HepG2 (cell line): Measurements from ENCODE around the gene TOM1L2. TPM values are rescaled to one million over a fixed set of nuclear protein-coding genes. Genes with fewer than 3 reads are reported as not detected.

ENCODE experiments used
- ZFP37 ChIP-seq: sonication (generic); formaldehyde crosslinking; IDR thresholded peaks from 2 replicates; pipeline ENCODE4 v1.4.0; 2020; ENCODE audit warnings: missing genetic modification reagents, borderline replicate concordance
- ZNF687 ChIP-seq: sonication (generic); formaldehyde crosslinking; IDR thresholded peaks from 2 replicates; pipeline ENCODE4 v1.5.1; 2020; ENCODE audit warnings: mild to moderate bottlenecking, missing genetic modification reagents, moderate library complexity
- polyA plus RNA-seq, 8 experiments: library from polyadenylated mRNA; depleted of rRNA in 3 of 8; stranded (reverse) in 7 of 8; unstranded in 1 of 8; fragments of >200 nt; fragmentation: Illumina TruSeq in 4 of 8; extraction: Trizol in 4 of 8; gene quantifications; 2 replicates each; pipeline versions ENCODE4 v1.2.1 to v1.2.3, GENCODE V29; 2011 to 2016; ENCODE audit warnings: low read depth in 4 of 8, missing spikeins in 1 of 8, mixed read lengths in 1 of 8; ENCODE audit not compliant: insufficient read depth in 1 of 8
- total RNA-seq, 5 experiments: library from RNA; depleted of rRNA; stranded (reverse); fragments of >200 nt; fragmentation: Illumina TruSeq; extraction: Trizol; gene quantifications; 2 replicates each; pipeline ENCODE4 v1.2.3, GENCODE V29; 2016; ENCODE audit warnings: low read depth in 1 of 5
- TF ChIP-seq, protein P1 (sequence below): sonication (generic); formaldehyde crosslinking; IDR thresholded peaks from 2 replicates; pipeline ENCODE4 v1.4.0; 2020; ENCODE audit warnings: missing genetic modification reagents
- TF ChIP-seq, protein P2 (sequence below): sonication (generic); formaldehyde crosslinking; IDR thresholded peaks from 2 replicates; pipeline ENCODE4 v1.8.0; 2022; ENCODE audit warnings: mild to moderate bottlenecking, missing genetic modification reagents, moderate library complexity

Gene TOM1L2
- total and polyA plus RNA-seq, 2 of the 13 experiments (the other 11 are each of a cell fraction or from before 2014, with no cell fraction given): 4.7 to 7.4 TPM

DNA sequence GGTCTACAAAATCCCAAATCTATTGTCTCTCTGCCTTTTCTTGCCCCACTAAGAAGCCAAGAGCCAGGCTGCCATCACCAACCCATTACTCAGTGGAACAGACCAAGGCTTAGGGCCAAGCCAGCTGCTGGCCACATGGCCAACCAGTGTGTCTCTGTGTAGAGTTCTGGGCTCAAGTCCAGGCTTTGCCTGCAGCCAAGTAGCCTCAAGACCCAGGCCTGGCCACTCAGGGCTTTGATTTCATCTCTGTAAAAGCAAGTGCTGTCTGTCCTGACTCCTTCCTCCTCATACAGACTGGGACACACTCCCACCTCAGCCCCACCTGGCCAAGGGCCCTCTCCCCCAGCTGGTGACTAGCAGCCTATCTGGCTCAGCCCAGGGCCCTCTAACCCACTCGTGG, 150.0 kb downstream of the TOM1L2 start (continued):
- TF ChIP-seq, protein P1, sequence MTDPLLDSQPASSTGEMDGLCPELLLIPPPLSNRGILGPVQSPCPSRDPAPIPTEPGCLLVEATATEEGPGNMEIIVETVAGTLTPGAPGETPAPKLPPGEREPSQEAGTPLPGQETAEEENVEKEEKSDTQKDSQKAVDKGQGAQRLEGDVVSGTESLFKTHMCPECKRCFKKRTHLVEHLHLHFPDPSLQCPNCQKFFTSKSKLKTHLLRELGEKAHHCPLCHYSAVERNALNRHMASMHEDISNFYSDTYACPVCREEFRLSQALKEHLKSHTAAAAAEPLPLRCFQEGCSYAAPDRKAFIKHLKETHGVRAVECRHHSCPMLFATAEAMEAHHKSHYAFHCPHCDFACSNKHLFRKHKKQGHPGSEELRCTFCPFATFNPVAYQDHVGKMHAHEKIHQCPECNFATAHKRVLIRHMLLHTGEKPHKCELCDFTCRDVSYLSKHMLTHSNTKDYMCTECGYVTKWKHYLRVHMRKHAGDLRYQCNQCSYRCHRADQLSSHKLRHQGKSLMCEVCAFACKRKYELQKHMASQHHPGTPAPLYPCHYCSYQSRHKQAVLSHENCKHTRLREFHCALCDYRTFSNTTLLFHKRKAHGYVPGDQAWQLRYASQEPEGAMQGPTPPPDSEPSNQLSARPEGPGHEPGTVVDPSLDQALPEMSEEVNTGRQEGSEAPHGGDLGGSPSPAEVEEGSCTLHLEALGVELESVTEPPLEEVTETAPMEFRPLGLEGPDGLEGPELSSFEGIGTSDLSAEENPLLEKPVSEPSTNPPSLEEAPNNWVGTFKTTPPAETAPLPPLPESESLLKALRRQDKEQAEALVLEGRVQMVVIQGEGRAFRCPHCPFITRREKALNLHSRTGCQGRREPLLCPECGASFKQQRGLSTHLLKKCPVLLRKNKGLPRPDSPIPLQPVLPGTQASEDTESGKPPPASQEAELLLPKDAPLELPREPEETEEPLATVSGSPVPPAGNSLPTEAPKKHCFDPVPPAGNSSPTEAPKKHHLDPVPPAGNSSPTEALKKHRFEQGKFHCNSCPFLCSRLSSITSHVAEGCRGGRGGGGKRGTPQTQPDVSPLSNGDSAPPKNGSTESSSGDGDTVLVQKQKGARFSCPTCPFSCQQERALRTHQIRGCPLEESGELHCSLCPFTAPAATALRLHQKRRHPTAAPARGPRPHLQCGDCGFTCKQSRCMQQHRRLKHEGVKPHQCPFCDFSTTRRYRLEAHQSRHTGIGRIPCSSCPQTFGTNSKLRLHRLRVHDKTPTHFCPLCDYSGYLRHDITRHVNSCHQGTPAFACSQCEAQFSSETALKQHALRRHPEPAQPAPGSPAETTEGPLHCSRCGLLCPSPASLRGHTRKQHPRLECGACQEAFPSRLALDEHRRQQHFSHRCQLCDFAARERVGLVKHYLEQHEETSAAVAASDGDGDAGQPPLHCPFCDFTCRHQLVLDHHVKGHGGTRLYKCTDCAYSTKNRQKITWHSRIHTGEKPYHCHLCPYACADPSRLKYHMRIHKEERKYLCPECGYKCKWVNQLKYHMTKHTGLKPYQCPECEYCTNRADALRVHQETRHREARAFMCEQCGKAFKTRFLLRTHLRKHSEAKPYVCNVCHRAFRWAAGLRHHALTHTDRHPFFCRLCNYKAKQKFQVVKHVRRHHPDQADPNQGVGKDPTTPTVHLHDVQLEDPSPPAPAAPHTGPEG (CRISPR knock-in tag): no peak
- TF ChIP-seq ZNF687 (CRISPR knock-in tag) (peak; percentile 24; the same call in 1 of the 2 replicates), ZFP37 (CRISPR knock-in tag) (no peak)
- TF ChIP-seq, protein P2, sequence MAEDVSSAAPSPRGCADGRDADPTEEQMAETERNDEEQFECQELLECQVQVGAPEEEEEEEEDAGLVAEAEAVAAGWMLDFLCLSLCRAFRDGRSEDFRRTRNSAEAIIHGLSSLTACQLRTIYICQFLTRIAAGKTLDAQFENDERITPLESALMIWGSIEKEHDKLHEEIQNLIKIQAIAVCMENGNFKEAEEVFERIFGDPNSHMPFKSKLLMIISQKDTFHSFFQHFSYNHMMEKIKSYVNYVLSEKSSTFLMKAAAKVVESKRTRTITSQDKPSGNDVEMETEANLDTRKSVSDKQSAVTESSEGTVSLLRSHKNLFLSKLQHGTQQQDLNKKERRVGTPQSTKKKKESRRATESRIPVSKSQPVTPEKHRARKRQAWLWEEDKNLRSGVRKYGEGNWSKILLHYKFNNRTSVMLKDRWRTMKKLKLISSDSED: no peak
